Endothelial cell (in vitro differentiated cells): ENCODE results near the gene BABAM1. TPM values are rescaled to one million over a fixed set of nuclear protein-coding genes. Genes with fewer than 3 reads are reported as not detected.

Experiments used
- DNase-seq: peaks from one replicate; pipeline ENCODE4 v3.0.0; 2021; ENCODE audit warnings: low spot score
- H3K27ac Mint-ChIP-seq: one replicate; pipeline ENCODE4 v1.8.0; 2021; ENCODE audit warnings: mixed read lengths, inconsistent platforms; ENCODE audit not compliant: unreplicated experiment
- H3K27me3 Mint-ChIP-seq: one replicate; pipeline ENCODE4 v1.8.0; 2021; ENCODE audit warnings: mild to moderate bottlenecking, moderate library complexity, mixed read lengths, inconsistent platforms; ENCODE audit not compliant: unreplicated experiment
- H3K36me3 Mint-ChIP-seq: one replicate; pipeline ENCODE4 v1.8.0; 2021; ENCODE audit warnings: mild to moderate bottlenecking, low read depth, mixed read lengths, inconsistent platforms; ENCODE audit not compliant: unreplicated experiment
- H3K4me1 Mint-ChIP-seq: one replicate; pipeline ENCODE4 v1.8.0; 2021; ENCODE audit warnings: mild to moderate bottlenecking, mixed read lengths, inconsistent platforms; ENCODE audit not compliant: unreplicated experiment
- H3K4me3 Mint-ChIP-seq: one replicate; pipeline ENCODE4 v1.8.0; 2021; ENCODE audit warnings: mild to moderate bottlenecking, mixed read lengths, inconsistent platforms; ENCODE audit not compliant: unreplicated experiment
- H3K9me3 Mint-ChIP-seq: one replicate; pipeline ENCODE4 v1.8.0; 2021; ENCODE audit warnings: mixed read lengths, inconsistent platforms; ENCODE audit not compliant: unreplicated experiment
- CTCF ChIP-seq: fragments of 200-600 bp; sonication (generic); IDR thresholded peaks from one replicate; pipeline ENCODE4 v1.5.0; 2021; ENCODE audit warnings: antibody characterized with exemption; ENCODE audit not compliant: unreplicated experiment
- total RNA-seq: library from RNA; stranded (reverse); fragmentation: NEBNext Ultra II Directional; extraction: Animal tissue kit (Norgen Biotek cat#: 25700); gene quantifications from one replicate; pipeline ENCODE4 v1.2.1, GENCODE V29; 2021; ENCODE audit not compliant: unreplicated experiment

Gene BABAM1
- total RNA-seq, 1 donor from 2014 or later, result 136 TPM

DNA sequence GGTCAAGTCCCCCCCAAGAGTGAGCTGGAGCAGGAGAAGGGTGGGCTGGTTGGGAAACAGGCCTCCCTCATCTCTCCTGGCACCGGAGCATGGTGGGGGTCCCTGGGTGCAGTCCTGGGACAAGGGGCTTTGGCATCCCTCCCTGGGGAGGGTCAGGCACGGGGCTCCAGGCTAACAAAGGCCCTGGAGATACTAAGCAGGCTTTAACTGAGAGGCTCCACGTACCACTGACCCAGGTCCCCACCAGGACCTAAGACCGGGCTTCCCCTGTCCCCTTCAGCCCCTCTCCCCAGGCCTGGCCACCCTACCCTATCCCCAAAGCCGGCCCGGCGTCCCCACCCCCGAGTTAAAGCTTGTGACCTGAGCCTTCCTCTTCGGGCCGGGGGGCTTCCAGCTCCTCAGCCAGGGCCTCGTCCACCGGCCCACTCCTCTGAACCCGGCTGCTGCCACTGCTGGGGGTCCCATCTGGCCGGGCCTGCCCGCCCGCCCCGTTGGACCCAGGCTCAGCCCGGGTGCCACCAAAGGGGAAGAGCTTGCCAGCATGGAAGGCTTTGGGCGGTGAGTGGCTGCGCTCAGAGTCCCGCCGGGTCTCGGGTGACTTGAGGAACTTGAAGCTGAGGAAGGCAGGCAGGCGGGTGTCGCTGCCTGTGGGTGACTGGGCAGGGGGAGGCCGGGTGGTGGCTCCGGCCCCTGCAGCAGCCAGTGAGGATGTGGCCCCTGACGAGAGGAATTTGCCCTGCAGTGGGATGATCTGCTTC, 57.3 kb downstream of the BABAM1 start:
- Mint-ChIP-seq H3K4me1 (no peaks in the 10 kb centered on the region), H3K27me3 (peaks cover 12% of the 10 kb centered on the region), H3K9me3 (no peaks in the 10 kb centered on the region), H3K27ac (no peak overlapping the region), H3K36me3 (peaks cover 15% of the 10 kb centered on the region), H3K4me3 (no peak overlapping the region)
- no peak for DNase-seq
- TF ChIP-seq CTCF, result no peak

GRCh38 chr19:17325133-17325532, 57.9 kb downstream of the BABAM1 start:
- Mint-ChIP-seq H3K9me3 (no peaks in the 10 kb centered on the region), H3K27ac (peak overlapping the region; percentile 42), H3K27me3 (peaks cover 12% of the 10 kb centered on the region), H3K4me3 (no peak overlapping the region), H3K4me1 (no peaks in the 10 kb centered on the region), H3K36me3 (peaks cover 13% of the 10 kb centered on the region)
- DNase-seq, result no peak
- TF ChIP-seq CTCF, result no peak

DNA sequence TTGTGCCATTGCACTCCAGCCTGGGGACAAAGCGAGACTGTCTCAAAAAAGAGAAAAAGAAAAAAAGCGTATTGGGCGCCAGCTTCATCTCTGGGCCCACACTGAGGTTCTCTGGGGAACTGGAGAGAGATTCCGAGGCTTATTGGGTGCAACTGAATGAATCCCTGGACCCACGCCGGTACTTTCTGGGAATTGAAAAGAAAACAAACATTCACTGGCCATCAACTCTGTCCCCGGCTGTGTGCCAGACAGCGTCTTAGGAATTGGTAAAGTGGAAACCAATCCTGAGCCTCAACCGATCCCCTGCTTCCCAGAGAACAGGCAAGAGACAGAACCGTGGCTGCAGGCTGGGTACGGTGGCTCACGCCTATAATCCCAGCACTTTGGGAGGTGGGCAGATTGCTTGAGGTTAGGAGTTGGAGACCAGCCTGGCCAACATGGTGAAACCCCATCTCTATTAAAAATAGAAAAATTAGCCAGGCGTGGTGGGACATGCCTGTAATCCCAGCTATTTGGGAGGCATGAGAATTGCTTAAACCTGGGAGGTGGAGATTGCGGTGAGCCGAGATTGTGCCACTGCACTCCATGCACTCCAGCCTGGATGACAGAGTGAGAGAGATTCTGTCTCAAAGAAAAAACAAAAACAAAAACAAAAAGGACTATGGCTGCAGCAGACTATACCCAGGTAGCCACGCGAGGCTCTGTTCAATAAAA, 58.8 kb downstream of the BABAM1 start:
- no peak for TF ChIP-seq CTCF
- Mint-ChIP-seq H3K27ac (no peak overlapping the region), H3K27me3 (peaks cover 15% of the 10 kb centered on the region), H3K4me1 (no peaks in the 10 kb centered on the region), H3K36me3 (peaks cover 16% of the 10 kb centered on the region), H3K4me3 (peak overlapping the region; percentile 21), H3K9me3 (no peaks in the 10 kb centered on the region)
- no peak for DNase-seq

DNA sequence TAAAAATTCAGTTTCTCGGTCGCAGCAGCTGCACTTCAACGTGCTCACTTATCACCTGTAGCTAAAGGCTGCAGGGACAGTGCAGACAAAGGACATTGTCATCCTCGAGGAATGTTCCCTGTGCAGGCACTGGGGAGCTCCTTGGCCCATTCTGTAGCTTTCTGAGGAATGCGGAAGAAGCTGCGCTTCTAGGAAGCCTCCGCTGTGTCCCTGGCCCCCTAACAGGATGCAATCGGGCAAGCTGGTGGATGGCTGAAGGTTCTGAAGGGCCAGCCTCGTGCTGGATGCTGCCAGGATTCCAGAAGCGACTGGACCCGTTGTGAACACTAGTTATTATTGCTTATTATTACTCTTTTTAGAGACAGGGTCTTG, 59.3 kb downstream of the BABAM1 start:
- TF ChIP-seq CTCF, result no peak
- peaks cover 16% of the 10 kb centered on the region for H3K36me3 Mint-ChIP-seq
- H3K9me3 Mint-ChIP-seq, result no peaks in the 10 kb centered on the region
- no peak overlapping the region for H3K27ac Mint-ChIP-seq
- peak overlapping the region; percentile 21 for H3K4me3 Mint-ChIP-seq
- peaks cover 15% of the 10 kb centered on the region for H3K27me3 Mint-ChIP-seq
- no peak for DNase-seq
- H3K4me1 Mint-ChIP-seq, result no peaks in the 10 kb centered on the region

GRCh38 chr19:17327068-17327653, 59.9 kb downstream of the BABAM1 start:
- H3K27ac Mint-ChIP-seq, result no peak overlapping the region
- H3K27me3 Mint-ChIP-seq, result peaks cover 15% of the 10 kb centered on the region
- no peak for DNase-seq
- H3K36me3 Mint-ChIP-seq, result peaks cover 16% of the 10 kb centered on the region
- H3K4me3 Mint-ChIP-seq, result no peak overlapping the region
- TF ChIP-seq CTCF, result no peak
- H3K4me1 Mint-ChIP-seq, result no peaks in the 10 kb centered on the region
- no peaks in the 10 kb centered on the region for H3K9me3 Mint-ChIP-seq
